Measurements from ENCODE around the gene RNASEH2C. TPM values are rescaled to one million over a fixed set of nuclear protein-coding genes. Genes with fewer than 3 reads are reported as not detected.
"Not testable (repeated sequence)": the region's sequence is repeated elsewhere in the genome, so short reads cannot be mapped to it uniquely, and the experiment has no call there.

RNASEH2C gene
- total RNA-seq, 4 donors from 2014 or later = 72.1 to 137 (median 80.9) TPM

DNA sequence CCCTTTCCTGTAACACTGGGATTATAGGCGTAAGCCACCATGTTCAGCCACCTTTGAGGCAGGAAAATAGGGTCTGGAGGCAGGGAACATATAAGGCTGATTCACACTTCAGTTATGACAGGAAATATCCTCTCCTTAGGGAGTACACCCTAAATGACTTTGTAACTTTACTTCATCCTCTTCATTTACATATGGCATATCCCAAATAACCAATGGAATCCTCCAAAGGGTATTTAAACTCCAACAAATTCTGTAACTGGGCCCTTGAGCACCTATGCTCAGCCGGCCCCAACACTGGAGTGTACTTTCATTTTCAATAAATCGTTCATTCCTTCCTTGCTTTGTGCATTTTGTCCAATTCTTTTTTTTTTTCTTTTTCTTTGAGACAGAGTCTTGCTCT is 10.2 kb downstream of the RNASEH2C start:
- H3K27me3 ChIP-seq = no peaks in the 10 kb centered on the region
- H3K36me3 ChIP-seq = peaks cover 19 to 28% (median 26%) of the 10 kb centered on the region in 4 donors
- DNase-seq (ENCODE audit: extremely low spot score) = no peak
- peaks cover 25 to 44% (median 29%) of the 10 kb centered on the region in 4 donors for H3K4me1 ChIP-seq
- H3K9me3 ChIP-seq = no peaks in the 10 kb centered on the region
- intact Hi-C loops (cut with DNase I) = loop anchor here (2.0 kb wide), 1 partner anchor 108 kb away; no protein-coding TSS in a partner anchor
- H3K27ac ChIP-seq (replicated peaks in 1 of 4) = peak overlapping the region; percentile 95 to 99 (median 98)
- H3K4me3 ChIP-seq = no peak overlapping the region
- TF ChIP-seq POLR2AphosphoS5 (IDR thresholded peaks at IDR 0.05) (no peak), EP300 (IDR thresholded peaks at IDR 0.05) (no peak), POLR2A (IDR thresholded peaks at IDR 0.05; ENCODE audit: low read depth) (no peak)
- TF ChIP-seq, protein P1, sequence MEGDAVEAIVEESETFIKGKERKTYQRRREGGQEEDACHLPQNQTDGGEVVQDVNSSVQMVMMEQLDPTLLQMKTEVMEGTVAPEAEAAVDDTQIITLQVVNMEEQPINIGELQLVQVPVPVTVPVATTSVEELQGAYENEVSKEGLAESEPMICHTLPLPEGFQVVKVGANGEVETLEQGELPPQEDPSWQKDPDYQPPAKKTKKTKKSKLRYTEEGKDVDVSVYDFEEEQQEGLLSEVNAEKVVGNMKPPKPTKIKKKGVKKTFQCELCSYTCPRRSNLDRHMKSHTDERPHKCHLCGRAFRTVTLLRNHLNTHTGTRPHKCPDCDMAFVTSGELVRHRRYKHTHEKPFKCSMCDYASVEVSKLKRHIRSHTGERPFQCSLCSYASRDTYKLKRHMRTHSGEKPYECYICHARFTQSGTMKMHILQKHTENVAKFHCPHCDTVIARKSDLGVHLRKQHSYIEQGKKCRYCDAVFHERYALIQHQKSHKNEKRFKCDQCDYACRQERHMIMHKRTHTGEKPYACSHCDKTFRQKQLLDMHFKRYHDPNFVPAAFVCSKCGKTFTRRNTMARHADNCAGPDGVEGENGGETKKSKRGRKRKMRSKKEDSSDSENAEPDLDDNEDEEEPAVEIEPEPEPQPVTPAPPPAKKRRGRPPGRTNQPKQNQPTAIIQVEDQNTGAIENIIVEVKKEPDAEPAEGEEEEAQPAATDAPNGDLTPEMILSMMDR (IDR thresholded peaks at IDR 0.05) = no peak
- 81% methylated on average over 3 of the region's 3 CpGs for WGBS

DNA sequence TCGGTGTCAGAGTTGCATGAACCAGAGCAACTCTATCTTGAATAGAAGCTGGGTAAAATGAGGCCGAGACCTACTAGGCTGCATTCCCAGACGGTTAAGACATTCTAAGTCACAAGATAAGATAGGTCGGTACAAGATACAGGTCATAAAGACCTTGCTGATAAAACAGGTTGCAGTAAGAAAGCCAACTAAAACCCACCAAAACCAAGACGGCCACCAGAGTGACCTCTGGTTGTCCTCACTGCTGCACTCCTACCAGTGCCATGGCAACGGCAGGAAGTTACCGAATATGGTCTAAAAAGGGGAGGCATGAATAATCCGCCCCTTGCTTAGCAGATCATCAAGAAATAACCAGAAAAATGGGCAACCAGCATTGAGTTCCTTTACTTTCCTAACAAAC is 10.9 kb downstream of the RNASEH2C start:
- Histone ChIP-seq H3K27me3 (no peaks in the 10 kb centered on the region), H3K9me3 (no peaks in the 10 kb centered on the region), H3K4me1 (peaks cover 25 to 36% (median 29%) of the 10 kb centered on the region in 4 donors), H3K36me3 (peaks cover 12 to 20% (median 18%) of the 10 kb centered on the region in 4 donors), H3K27ac (replicated peaks in 1 of 4) (no peak overlapping the region), H3K4me3 (no peak overlapping the region)
- 78% methylated on average over 8 of the region's 8 CpGs for WGBS
- intact Hi-C loops (cut with DNase I) = loop anchor here (2.0 to 5.0 kb wide), 2 partner anchors 109 to 278 kb away; no protein-coding TSS in a partner anchor
- no peak for DNase-seq (ENCODE audit: extremely low spot score)
- TF ChIP-seq, protein P1 (IDR thresholded peaks at IDR 0.05) = no peak
- TF ChIP-seq EP300 (IDR thresholded peaks at IDR 0.05) = no peak
- no peak for TF ChIP-seq POLR2A (IDR thresholded peaks at IDR 0.05; ENCODE audit: low read depth)
- TF ChIP-seq POLR2AphosphoS5 (IDR thresholded peaks at IDR 0.05) = no peak

DNA sequence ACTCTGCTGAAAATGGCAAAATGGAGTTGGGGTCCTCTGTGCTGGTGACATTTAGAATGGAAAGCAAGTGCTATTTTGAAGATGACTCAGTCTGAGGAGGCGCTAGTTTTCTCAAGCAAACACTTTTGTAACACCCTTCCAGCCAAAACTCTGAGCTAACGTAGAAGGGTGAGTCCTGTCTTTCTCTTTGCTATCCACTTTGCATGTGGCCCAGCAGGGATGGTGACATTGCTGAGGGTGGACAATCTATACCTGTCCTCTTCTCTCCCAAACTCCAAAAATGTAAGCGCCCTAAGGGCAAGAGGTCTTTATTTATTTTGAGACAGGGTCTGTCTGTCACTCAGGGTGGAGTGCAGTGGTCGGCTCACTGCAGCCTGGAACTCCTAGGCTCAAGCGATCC is 12.1 kb downstream of the RNASEH2C start:
- Histone ChIP-seq H3K4me3 (no peak overlapping the region), H3K27me3 (peaks cover 0 to 2% (median 0%) of the 10 kb centered on the region in 4 donors), H3K4me1 (peaks cover 21 to 26% (median 24%) of the 10 kb centered on the region in 4 donors), H3K36me3 (peaks cover 3 to 8% (median 6%) of the 10 kb centered on the region in 4 donors), H3K9me3 (no peaks in the 10 kb centered on the region), H3K27ac (replicated peaks in 1 of 4) (no peak overlapping the region)
- WGBS = 87% methylated on average over 5 of the region's 5 CpGs
- TF ChIP-seq POLR2A (IDR thresholded peaks at IDR 0.05; ENCODE audit: low read depth) = no peak
- no peak for DNase-seq (ENCODE audit: extremely low spot score)
- intact Hi-C loops (cut with DNase I) = loop anchor here (5.0 kb wide), 1 partner anchor 279 kb away; no protein-coding TSS in a partner anchor

DNA sequence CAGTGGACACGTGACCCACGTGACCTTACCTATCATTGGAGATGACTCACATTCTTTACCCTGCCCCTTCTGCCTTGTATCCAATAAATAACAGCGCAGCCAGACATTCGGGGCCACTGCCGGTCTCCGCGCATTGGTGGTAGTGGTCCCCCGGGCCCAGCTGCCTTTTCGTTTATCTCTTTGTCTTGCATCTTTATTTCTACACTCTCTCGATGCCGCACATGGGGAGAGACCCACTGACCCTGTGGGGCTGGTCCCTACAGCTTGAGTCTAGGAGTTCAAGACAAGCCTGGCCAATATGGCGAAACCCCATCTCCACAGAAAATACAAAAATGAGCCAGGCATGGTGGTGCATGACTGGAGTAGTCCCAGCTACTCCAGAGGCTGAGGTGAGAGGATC is 13.6 kb downstream of the RNASEH2C start:
- not testable (repeated sequence) for H3K4me3 ChIP-seq; H3K27me3 ChIP-seq; H3K9me3 ChIP-seq; H3K27ac ChIP-seq (replicated peaks in 1 of 4); DNase-seq (ENCODE audit: extremely low spot score); H3K36me3 ChIP-seq
- WGBS = 85% methylated on average over 10 of the region's 12 CpGs
- H3K4me1 ChIP-seq = peaks cover 12 to 16% (median 14%) of the 10 kb centered on the region in 4 donors
- intact Hi-C loops (cut with DNase I) = loop anchor here (5.0 kb wide), 1 partner anchor 280 kb away; no protein-coding TSS in a partner anchor

DNA sequence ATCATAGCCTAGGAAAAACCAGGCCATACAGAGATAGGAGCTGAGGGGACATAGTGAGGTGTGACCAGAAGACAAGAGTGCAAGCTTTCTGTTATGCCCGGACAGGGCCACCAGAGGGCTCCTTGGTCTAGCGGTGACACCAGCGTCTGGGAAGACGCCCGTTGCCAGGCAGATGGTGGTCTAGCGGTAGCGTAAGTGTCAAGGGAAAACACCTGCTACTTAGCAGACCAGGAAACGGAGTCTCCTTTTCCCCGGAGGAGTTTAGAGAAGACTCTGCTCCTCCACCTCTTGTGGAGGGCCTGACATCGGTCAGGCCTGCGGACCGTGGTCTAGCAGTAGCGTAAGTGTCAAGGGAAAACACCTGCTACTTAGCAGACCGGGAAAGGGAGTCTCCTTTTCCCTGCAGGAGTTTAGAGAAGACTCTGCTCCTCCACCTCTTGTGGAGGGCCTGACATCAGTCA is 14.3 kb downstream of the RNASEH2C start:
- peak overlapping the region in 2 of 4 donors; percentile 32 to 39 for H3K27ac ChIP-seq (replicated peaks in 1 of 4)
- not testable (repeated sequence) for DNase-seq (ENCODE audit: extremely low spot score)
- 0% methylated on average over 6 of the region's 14 CpGs for WGBS

More for the DNA sequence above, 14.3 kb downstream of the RNASEH2C start:
- not testable (repeated sequence) for H3K36me3 ChIP-seq, H3K27me3 ChIP-seq, H3K9me3 ChIP-seq
- TF ChIP-seq POLR2AphosphoS5 (IDR thresholded peaks at IDR 0.05) = peak in 1 of 2 donors; percentile 50
- TF ChIP-seq, protein P1 (IDR thresholded peaks at IDR 0.05) = peak; percentile 78 to 85 (median 84)
- H3K4me3 ChIP-seq = peak overlapping the region; percentile 27 to 46 (median 34)
- intact Hi-C loops (cut with DNase I) = loop anchor here (5.0 kb wide), 1 partner anchor 281 kb away; no protein-coding TSS in a partner anchor
- H3K4me1 ChIP-seq = peaks cover 12 to 14% (median 12%) of the 10 kb centered on the region in 4 donors
